Panc1 (cell line): ENCODE data around the gene NANOGP8. TPM values are rescaled to one million over a fixed set of nuclear protein-coding genes. Genes with fewer than 3 reads are reported as not detected.

Experiments used
- ATAC-seq: fragments of 200-7000 bp; cut with Tn5 transposase; 2 replicates; pipeline ENCODE4 v1.9.1; 2020; ENCODE audit warnings: mild to moderate bottlenecking, moderate library complexity
- BruUV-seq: library from RNA; stranded (reverse); fragments of 400-500 nt; replicated peaks from 2 replicates; lab custom pipeline; 2021; lab: Mats Ljungman, UMichigan
- CTCF ChIA-PET: fragments of 300-600 bp; sonication (Branson Sonifier 250); formaldehyde crosslinking; loops from one replicate; lab custom pipeline; 2022; ENCODE audit warnings: antibody characterized with exemption; lab: Charles Lee
- POLR2A ChIA-PET: fragments of 300-600 bp; sonication (Branson Sonifier 250); formaldehyde crosslinking; loops from one replicate; lab custom pipeline; 2022; ENCODE audit warnings: antibody characterized with exemption; lab: Charles Lee
- DNase-seq: peaks from one replicate; pipeline ENCODE4 v3.0.0-alpha.2; 2010; ENCODE audit warnings: low read depth, low spot score
- H3K27ac ChIP-seq: 2 replicates; pipeline ENCODE4 v1.5.1; 2011; ENCODE audit warnings: mild to moderate bottlenecking, low read length, inconsistent platforms
- H3K27me3 ChIP-seq: fragments of 200-500 bp; sonication (Bioruptor generic); 2 replicates; pipeline ENCODE4 v1.6.0; 2014; ENCODE audit warnings: low read length, inconsistent platforms; ENCODE audit not compliant: control insufficient read depth, insufficient read depth
- H3K36me3 ChIP-seq: fragments of 200-500 bp; sonication (Bioruptor generic); 2 replicates; pipeline ENCODE4 v1.5.1; 2014; ENCODE audit warnings: inconsistent platforms, mild to moderate bottlenecking, low read length, moderate library complexity; ENCODE audit not compliant: control insufficient read depth, insufficient read depth
- H3K4me1 ChIP-seq: 2 replicates; pipeline ENCODE4 v1.5.1; 2011; ENCODE audit warnings: inconsistent platforms, mild to moderate bottlenecking, low read length, moderate library complexity; ENCODE audit not compliant: control insufficient read depth, insufficient read depth
- H3K4me3 ChIP-seq, 2 experiments: 2 replicates each; pipeline ENCODE4 v1.5.1; 2011 to 2012; ENCODE audit warnings: low read depth in 2 of 2, low read length in 2 of 2, mild to moderate bottlenecking in 2 of 2, inconsistent platforms in 1 of 2, moderate library complexity in 1 of 2
- H3K9me3 ChIP-seq: fragments of 200-500 bp; sonication (Bioruptor generic); 2 replicates; pipeline ENCODE4 v1.5.1; 2014; ENCODE audit warnings: low read depth, mild to moderate bottlenecking, inconsistent platforms, low read length, moderate library complexity; ENCODE audit not compliant: control insufficient read depth, insufficient read depth
- POLR2AphosphoS5 ChIP-seq: IDR thresholded peaks from 2 replicates; pipeline ENCODE4 v1.6.1; 2012; ENCODE audit warnings: mild to moderate bottlenecking, low read depth, low read length, moderate library complexity
- SIN3A ChIP-seq: IDR thresholded peaks from 2 replicates; pipeline ENCODE4 v1.6.1; 2012; ENCODE audit warnings: low read depth, mild to moderate bottlenecking, low read length, moderate library complexity, borderline replicate concordance; ENCODE audit not compliant: insufficient read depth
- TCF7L2 ChIP-seq: IDR thresholded peaks from 2 replicates; pipeline ENCODE4 v1.6.1; 2011; ENCODE audit warnings: mild to moderate bottlenecking, low read depth, low read length, inconsistent platforms
- in situ Hi-C: cut with HindIII; loops from 2 replicates; pipeline ENCODE4 v1.10.0; 2016; ENCODE audit warnings: low sequenced_read_pairs, low pct_unique_long_range_greater_than_20kb
- intact Hi-C: fragments of 100-400 bp; cut with micrococcal nuclease; formaldehyde crosslinking; loops from one replicate; pipeline ENCODE4 v1.10.0; 2022; ENCODE audit not compliant: unreplicated experiment
- total RNA-seq: library from RNA; stranded (reverse); gene quantifications from one replicate; pipeline ENCODE4 v1.2.1, GENCODE V29; 2021; ENCODE audit not compliant: unreplicated experiment
- TF ChIP-seq, protein P1 (sequence below), 2 experiments: IDR thresholded peaks; 2 replicates each; pipeline ENCODE4 v1.6.1; 2011 to 2012; ENCODE audit warnings: low read depth in 2 of 2, control low read depth in 1 of 2, low read length in 1 of 2, mild to moderate bottlenecking in 1 of 2, moderate library complexity in 1 of 2; ENCODE audit not compliant: insufficient read depth in 1 of 2
- TF ChIP-seq, protein P2 (sequence below): fragments of 450-650 bp; IDR thresholded peaks from 2 replicates; pipeline ENCODE4 v1.5.1; 2017; ENCODE audit warnings: mild to moderate bottlenecking

NANOGP8 gene
- total RNA-seq, 1 experiment from 2014 or later, result not detected

GRCh38 chr15:35107561-35107960 is 22.5 kb upstream of the NANOGP8 start:
- no TSS peak for BruUV-seq
- Histone ChIP-seq H3K36me3 (no peaks in the 10 kb centered on the region), H3K9me3 (no peaks in the 10 kb centered on the region), H3K27me3 (no peaks in the 10 kb centered on the region), H3K27ac (no peak overlapping the region), H3K4me1 (no peaks in the 10 kb centered on the region), H3K4me3 (no peak overlapping the region)
- intact Hi-C loops, result no loop called here
- ATAC-seq (no peak), DNase-seq (no peak)
- in situ Hi-C loops, result no loop called here
- TF ChIP-seq POLR2AphosphoS5 (no peak), TCF7L2 (no peak), SIN3A (no peak)
- TF ChIP-seq, protein P1, sequence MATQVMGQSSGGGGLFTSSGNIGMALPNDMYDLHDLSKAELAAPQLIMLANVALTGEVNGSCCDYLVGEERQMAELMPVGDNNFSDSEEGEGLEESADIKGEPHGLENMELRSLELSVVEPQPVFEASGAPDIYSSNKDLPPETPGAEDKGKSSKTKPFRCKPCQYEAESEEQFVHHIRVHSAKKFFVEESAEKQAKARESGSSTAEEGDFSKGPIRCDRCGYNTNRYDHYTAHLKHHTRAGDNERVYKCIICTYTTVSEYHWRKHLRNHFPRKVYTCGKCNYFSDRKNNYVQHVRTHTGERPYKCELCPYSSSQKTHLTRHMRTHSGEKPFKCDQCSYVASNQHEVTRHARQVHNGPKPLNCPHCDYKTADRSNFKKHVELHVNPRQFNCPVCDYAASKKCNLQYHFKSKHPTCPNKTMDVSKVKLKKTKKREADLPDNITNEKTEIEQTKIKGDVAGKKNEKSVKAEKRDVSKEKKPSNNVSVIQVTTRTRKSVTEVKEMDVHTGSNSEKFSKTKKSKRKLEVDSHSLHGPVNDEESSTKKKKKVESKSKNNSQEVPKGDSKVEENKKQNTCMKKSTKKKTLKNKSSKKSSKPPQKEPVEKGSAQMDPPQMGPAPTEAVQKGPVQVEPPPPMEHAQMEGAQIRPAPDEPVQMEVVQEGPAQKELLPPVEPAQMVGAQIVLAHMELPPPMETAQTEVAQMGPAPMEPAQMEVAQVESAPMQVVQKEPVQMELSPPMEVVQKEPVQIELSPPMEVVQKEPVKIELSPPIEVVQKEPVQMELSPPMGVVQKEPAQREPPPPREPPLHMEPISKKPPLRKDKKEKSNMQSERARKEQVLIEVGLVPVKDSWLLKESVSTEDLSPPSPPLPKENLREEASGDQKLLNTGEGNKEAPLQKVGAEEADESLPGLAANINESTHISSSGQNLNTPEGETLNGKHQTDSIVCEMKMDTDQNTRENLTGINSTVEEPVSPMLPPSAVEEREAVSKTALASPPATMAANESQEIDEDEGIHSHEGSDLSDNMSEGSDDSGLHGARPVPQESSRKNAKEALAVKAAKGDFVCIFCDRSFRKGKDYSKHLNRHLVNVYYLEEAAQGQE (IDR thresholded peaks at IDR 0.05; ENCODE audit: insufficient read depth in 1 of 2, low read depth in 2 of 2, low read length in 1 of 2), result no peak
- TF ChIP-seq, protein P2, sequence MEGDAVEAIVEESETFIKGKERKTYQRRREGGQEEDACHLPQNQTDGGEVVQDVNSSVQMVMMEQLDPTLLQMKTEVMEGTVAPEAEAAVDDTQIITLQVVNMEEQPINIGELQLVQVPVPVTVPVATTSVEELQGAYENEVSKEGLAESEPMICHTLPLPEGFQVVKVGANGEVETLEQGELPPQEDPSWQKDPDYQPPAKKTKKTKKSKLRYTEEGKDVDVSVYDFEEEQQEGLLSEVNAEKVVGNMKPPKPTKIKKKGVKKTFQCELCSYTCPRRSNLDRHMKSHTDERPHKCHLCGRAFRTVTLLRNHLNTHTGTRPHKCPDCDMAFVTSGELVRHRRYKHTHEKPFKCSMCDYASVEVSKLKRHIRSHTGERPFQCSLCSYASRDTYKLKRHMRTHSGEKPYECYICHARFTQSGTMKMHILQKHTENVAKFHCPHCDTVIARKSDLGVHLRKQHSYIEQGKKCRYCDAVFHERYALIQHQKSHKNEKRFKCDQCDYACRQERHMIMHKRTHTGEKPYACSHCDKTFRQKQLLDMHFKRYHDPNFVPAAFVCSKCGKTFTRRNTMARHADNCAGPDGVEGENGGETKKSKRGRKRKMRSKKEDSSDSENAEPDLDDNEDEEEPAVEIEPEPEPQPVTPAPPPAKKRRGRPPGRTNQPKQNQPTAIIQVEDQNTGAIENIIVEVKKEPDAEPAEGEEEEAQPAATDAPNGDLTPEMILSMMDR, result no peak
- ChIA-PET CTCF (no interaction called here), POLR2A (no interaction called here)

- no peak for ATAC-seq
- intact Hi-C loops, result no loop called here
- CTCF ChIA-PET, result no interaction called here
Measured at GRCh38 chr15:35107122-35107521, 22.0 kb upstream of the NANOGP8 start.

More at GRCh38 chr15:35107122-35107521, 22.0 kb upstream of the NANOGP8 start:
- no peak for DNase-seq
- no peaks in the 10 kb centered on the region for H3K27me3 ChIP-seq
- TF ChIP-seq, protein P2, result no peak
- TF ChIP-seq POLR2AphosphoS5 (no peak), TCF7L2 (no peak), SIN3A (no peak)
- TF ChIP-seq, protein P1 (IDR thresholded peaks at IDR 0.05; ENCODE audit: insufficient read depth in 1 of 2, low read depth in 2 of 2, low read length in 1 of 2), result no peak
- H3K4me1 ChIP-seq, result no peaks in the 10 kb centered on the region
- no TSS peak for BruUV-seq
- no peak overlapping the region for H3K4me3 ChIP-seq
- in situ Hi-C loops, result no loop called here
- POLR2A ChIA-PET, result no interaction called here
- H3K9me3 ChIP-seq, result no peaks in the 10 kb centered on the region
- H3K36me3 ChIP-seq, result no peaks in the 10 kb centered on the region
- H3K27ac ChIP-seq, result no peak overlapping the region
